ENCODE measurements around the gene PQBP1. TPM values are rescaled to one million over a fixed set of nuclear protein-coding genes. Genes with fewer than 3 reads are reported as not detected.

The PQBP1 gene
- total and polyA plus RNA-seq, 2 experiments from 2014 or later = 33.8 to 82.9 TPM

- no peaks in the 10 kb centered on the region for H3K9me2 ChIP-seq (replicated peaks; ENCODE audit: insufficient read depth)
- H4K20me1 ChIP-seq (ENCODE audit: insufficient read depth, poor library complexity, severe bottlenecking) = no peaks in the 10 kb centered on the region
- H3K4me3 ChIP-seq = peak within 1 kb of the TSS; percentile 59
- H3K36me3 ChIP-seq (replicated peaks; ENCODE audit: insufficient read depth, low read depth) = no peaks in the 10 kb centered on the region
- H3K27ac ChIP-seq = peak within 1 kb of the TSS; percentile 69
- peak within 1 kb of the TSS; percentile 12 for H2AFZ ChIP-seq
- H3K9me3 ChIP-seq (ENCODE audit: low read depth) = no peaks in the 10 kb centered on the region
- no peaks in the 10 kb centered on the region for H3K27me3 ChIP-seq
- no peaks in the 10 kb centered on the region for H3K4me1 ChIP-seq (ENCODE audit: insufficient read depth)
- 35% methylated on average over 42 of the region's 55 CpGs for WGBS (ENCODE audit: low lambda C conversion rate, missing lambda C conversion rate)
- TF ChIP-seq EZH2 (IDR thresholded peaks at IDR 0.05; ENCODE audit: borderline replicate concordance) = no peak
- no peak for TF ChIP-seq CTCF (IDR thresholded peaks at IDR 0.05; ENCODE audit: poor library complexity)
- peak; percentile 94 for DNase-seq (ENCODE audit: low spot score)
- peak within 1 kb of the TSS; percentile 93 for H3K4me2 ChIP-seq
- no peaks in the 10 kb centered on the region for H3K79me2 ChIP-seq
Observed at GRCh38 chrX:48918643-48919340, 21.1 kb downstream of the PQBP1 start, which contains the start of gene PIM2. Gene PIM2, minus strand, starts transcription at chrX:48919024. Its CDS starts 190 bp downstream, at chrX:48918834.

- H3K9me3 ChIP-seq (ENCODE audit: low read depth) = no peaks in the 10 kb centered on the region
- H3K27ac ChIP-seq = peak overlapping the region; percentile 66
- H3K4me1 ChIP-seq (ENCODE audit: insufficient read depth) = no peaks in the 10 kb centered on the region
- H3K4me2 ChIP-seq = peak overlapping the region; percentile 93
- no peak for DNase-seq (ENCODE audit: low spot score)
- peak overlapping the region; percentile 12 for H2AFZ ChIP-seq
- no peaks in the 10 kb centered on the region for H3K36me3 ChIP-seq (replicated peaks; ENCODE audit: insufficient read depth, low read depth)
- no peaks in the 10 kb centered on the region for H3K79me2 ChIP-seq
- H3K9me2 ChIP-seq (replicated peaks; ENCODE audit: insufficient read depth) = no peaks in the 10 kb centered on the region
- TF ChIP-seq EZH2 (IDR thresholded peaks at IDR 0.05; ENCODE audit: borderline replicate concordance) = no peak
- no peak for TF ChIP-seq CTCF (IDR thresholded peaks at IDR 0.05; ENCODE audit: poor library complexity)
- H3K4me3 ChIP-seq = no peak overlapping the region
- H4K20me1 ChIP-seq (ENCODE audit: insufficient read depth, poor library complexity, severe bottlenecking) = no peaks in the 10 kb centered on the region
- 24% methylated on average over 15 of the region's 15 CpGs for WGBS (ENCODE audit: low lambda C conversion rate, missing lambda C conversion rate)
- H3K27me3 ChIP-seq = no peaks in the 10 kb centered on the region
Observed at GRCh38 chrX:48919360-48919841, 21.7 kb downstream of the PQBP1 start.

- H3K4me2 ChIP-seq = peak overlapping the region; percentile 93
- TF ChIP-seq CTCF (IDR thresholded peaks at IDR 0.05; ENCODE audit: poor library complexity) = no peak
- TF ChIP-seq EZH2 (IDR thresholded peaks at IDR 0.05; ENCODE audit: borderline replicate concordance) = no peak
- no peak for TF ChIP-seq EZH2phosphoT487 (IDR thresholded peaks at IDR 0.05; ENCODE audit: low read depth, severe bottlenecking, unreplicated experiment)
- DNase-seq (ENCODE audit: low spot score) = no peak
- H3K27me3 ChIP-seq = no peaks in the 10 kb centered on the region
- no peaks in the 10 kb centered on the region for H3K9me3 ChIP-seq (ENCODE audit: low read depth)
- no peaks in the 10 kb centered on the region for H3K9me2 ChIP-seq (replicated peaks; ENCODE audit: insufficient read depth)
- H2AFZ ChIP-seq = no peak overlapping the region
- H3K4me1 ChIP-seq (ENCODE audit: insufficient read depth) = no peaks in the 10 kb centered on the region
- no peak overlapping the region for H3K27ac ChIP-seq
- WGBS (ENCODE audit: low lambda C conversion rate, missing lambda C conversion rate) = 52% methylated on average over 8 of the region's 8 CpGs
- H3K79me2 ChIP-seq = no peaks in the 10 kb centered on the region
- H3K36me3 ChIP-seq (replicated peaks; ENCODE audit: insufficient read depth, low read depth) = no peaks in the 10 kb centered on the region
- no peaks in the 10 kb centered on the region for H4K20me1 ChIP-seq (ENCODE audit: insufficient read depth, poor library complexity, severe bottlenecking)
- H3K4me3 ChIP-seq = no peak overlapping the region
Observed at GRCh38 chrX:48919947-48920717, 22.4 kb downstream of the PQBP1 start.
